ENCODE data around the gene PALM2AKAP2.

The PALM2AKAP2 gene

DNA sequence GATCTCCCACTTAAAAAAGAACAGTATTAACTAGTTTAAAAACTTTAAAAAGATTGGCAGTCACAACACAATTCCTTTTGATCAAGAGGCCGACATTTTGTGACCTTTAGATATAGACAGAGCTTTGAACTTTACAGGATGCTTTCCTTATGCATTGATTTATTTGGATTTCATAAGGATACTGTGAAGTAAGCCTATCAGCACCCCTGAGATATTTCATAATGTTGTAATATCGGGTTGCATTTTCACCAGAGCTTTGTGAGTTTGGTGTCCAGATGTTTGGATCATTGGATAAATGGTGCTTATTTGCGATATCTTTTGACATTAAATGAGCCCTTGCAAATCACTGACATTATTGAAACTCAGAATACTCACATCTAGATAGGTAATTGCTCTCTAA is 7.7 kb downstream of the PALM2AKAP2 start:
- no peak for DNase-seq (ENCODE audit: low read depth in 1 of 2, low spot score in 1 of 2)
- no peak overlapping the region for H3K4me3 ChIP-seq (replicated peaks; ENCODE audit: insufficient read depth, low read length)

DNA sequence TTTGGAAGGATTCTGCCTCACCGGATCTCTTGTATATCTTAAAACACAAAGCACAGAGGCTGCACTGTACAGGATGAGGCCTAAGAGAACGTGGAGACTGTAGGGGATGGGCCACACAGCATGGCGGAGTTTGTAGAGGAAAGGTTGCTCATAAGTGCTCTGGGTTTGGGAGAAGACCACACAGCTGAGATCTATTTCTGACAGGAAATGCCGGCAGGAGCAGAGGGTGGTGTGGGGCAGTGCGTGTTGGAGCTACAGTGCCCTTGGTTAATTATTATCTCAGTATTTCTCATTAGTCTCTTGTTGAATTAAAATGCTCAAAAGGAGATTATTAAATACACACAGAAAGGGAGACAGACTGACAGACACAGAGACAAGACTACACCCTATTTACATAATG is 9.6 kb downstream of the PALM2AKAP2 start:
- H3K27me3 ChIP-seq (ENCODE audit: insufficient read depth, poor library complexity, severe bottlenecking): peaks cover 3% of the 10 kb centered on the region
- DNase-seq (ENCODE audit: low read depth in 1 of 2, low spot score in 1 of 2): no peak
- H3K27ac ChIP-seq (replicated peaks): no peak overlapping the region
- no peak for TF ChIP-seq POLR2AphosphoS5 (IDR thresholded peaks at IDR 0.05; ENCODE audit: low read depth)
- TF ChIP-seq GABPA (IDR thresholded peaks at IDR 0.05; ENCODE audit: low read depth): no peak
- no peak for TF ChIP-seq CTCF (IDR thresholded peaks at IDR 0.05; ENCODE audit: insufficient read depth, low read length)
- TF ChIP-seq REST (IDR thresholded peaks at IDR 0.05; ENCODE audit: insufficient replicate concordance, low read depth): no peak
- no peak for TF ChIP-seq SPI1 (IDR thresholded peaks at IDR 0.05; ENCODE audit: borderline replicate concordance, low read depth)
- no peak overlapping the region for H3K4me3 ChIP-seq (replicated peaks; ENCODE audit: insufficient read depth, low read length)

More for the DNA sequence above, 7.7 kb downstream of the PALM2AKAP2 start:
- Histone ChIP-seq H3K27me3 (ENCODE audit: insufficient read depth, poor library complexity, severe bottlenecking) (peaks cover 4% of the 10 kb centered on the region), H3K27ac (replicated peaks) (no peak overlapping the region)
- no peak for TF ChIP-seq SPI1 (IDR thresholded peaks at IDR 0.05; ENCODE audit: borderline replicate concordance, low read depth)

GRCh38 chr9:109789971-109790370 is 10.0 kb downstream of the PALM2AKAP2 start:
- Histone ChIP-seq H3K27ac (replicated peaks) (no peak overlapping the region), H3K27me3 (ENCODE audit: insufficient read depth, poor library complexity, severe bottlenecking) (peaks cover 3% of the 10 kb centered on the region)
- no peak for TF ChIP-seq CTCF (IDR thresholded peaks at IDR 0.05; ENCODE audit: insufficient read depth, low read length)
- no peak for TF ChIP-seq REST (IDR thresholded peaks at IDR 0.05; ENCODE audit: insufficient replicate concordance, low read depth)
- no peak for TF ChIP-seq SPI1 (IDR thresholded peaks at IDR 0.05; ENCODE audit: borderline replicate concordance, low read depth)
- no peak for TF ChIP-seq POLR2AphosphoS5 (IDR thresholded peaks at IDR 0.05; ENCODE audit: low read depth)
- TF ChIP-seq GABPA (IDR thresholded peaks at IDR 0.05; ENCODE audit: low read depth): no peak

DNA sequence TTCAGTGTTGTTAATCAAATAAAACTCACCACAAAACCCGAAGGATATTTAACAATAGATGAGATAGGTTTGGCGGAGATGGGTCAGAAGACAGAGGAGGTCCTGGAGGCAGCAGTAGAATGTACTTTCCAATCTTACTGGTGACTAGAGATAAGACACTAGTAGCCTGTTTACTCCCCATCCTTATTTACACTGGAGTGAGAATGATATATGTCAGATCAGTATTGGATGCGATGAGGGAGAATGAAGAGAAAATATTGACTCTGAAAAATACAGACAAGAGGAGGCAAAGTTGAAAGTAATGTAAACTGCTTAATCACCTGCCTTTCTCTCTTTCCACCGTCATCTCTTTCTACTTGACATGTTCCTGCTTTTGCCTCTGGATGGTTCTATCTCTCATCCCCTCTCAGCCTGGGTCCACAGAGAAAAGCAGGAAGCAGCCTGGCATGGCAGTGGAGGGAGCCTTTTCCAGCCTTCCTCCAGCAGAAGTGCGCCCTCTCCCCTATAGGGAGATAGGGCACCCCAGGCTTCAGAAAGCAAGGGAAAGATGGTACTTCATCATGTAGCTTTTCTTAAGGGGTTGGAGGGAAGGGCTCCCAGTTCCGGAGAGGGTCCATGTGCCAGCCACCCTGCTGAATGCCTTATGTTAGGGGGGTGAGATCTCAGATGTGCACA is 11.1 kb downstream of the PALM2AKAP2 start:
- no peak overlapping the region for H3K4me3 ChIP-seq (replicated peaks; ENCODE audit: insufficient read depth, low read length)
- no peak overlapping the region for H3K27ac ChIP-seq (replicated peaks)
- H3K27me3 ChIP-seq (ENCODE audit: insufficient read depth, poor library complexity, severe bottlenecking): peaks cover 3% of the 10 kb centered on the region
- no peak for TF ChIP-seq REST (IDR thresholded peaks at IDR 0.05; ENCODE audit: insufficient replicate concordance, low read depth)
- no peak for TF ChIP-seq CTCF (IDR thresholded peaks at IDR 0.05; ENCODE audit: insufficient read depth, low read length)
- TF ChIP-seq SPI1 (IDR thresholded peaks at IDR 0.05; ENCODE audit: borderline replicate concordance, low read depth): no peak
- no peak for TF ChIP-seq POLR2AphosphoS5 (IDR thresholded peaks at IDR 0.05; ENCODE audit: low read depth)
- TF ChIP-seq GABPA (IDR thresholded peaks at IDR 0.05; ENCODE audit: low read depth): no peak
- DNase-seq (ENCODE audit: low read depth in 1 of 2, low spot score in 1 of 2): no peak

More at GRCh38 chr9:109789971-109790370, 10.0 kb downstream of the PALM2AKAP2 start:
- no peak for DNase-seq (ENCODE audit: low read depth in 1 of 2, low spot score in 1 of 2)
- H3K4me3 ChIP-seq (replicated peaks; ENCODE audit: insufficient read depth, low read length): no peak overlapping the region
